Measurements from ENCODE around the gene COPA. TPM values are rescaled to one million over a fixed set of nuclear protein-coding genes. Genes with fewer than 3 reads are reported as not detected.

The COPA gene
- total RNA-seq, 2 experiments from 2014 or later: 119 to 137 TPM

GRCh38 chr1:160330119-160330518, 12.9 kb downstream of the COPA start:
- H3K9me3 Mint-ChIP-seq: no peaks in the 10 kb centered on the region
- H3K27me3 Mint-ChIP-seq: no peaks in the 10 kb centered on the region
- H3K27ac Mint-ChIP-seq: no peak overlapping the region
- H3K36me3 Mint-ChIP-seq: peaks cover 20% of the 10 kb centered on the region
- no peak for ATAC-seq (ENCODE audit: low read depth)
- no peak for DNase-seq
- POLR2A ChIA-PET: no interaction called here
- no peaks in the 10 kb centered on the region for H3K4me1 Mint-ChIP-seq
- no peak overlapping the region for H3K4me3 Mint-ChIP-seq

GRCh38 chr1:160328184-160328583, 14.9 kb downstream of the COPA start:
- Mint-ChIP-seq H3K4me3 (no peak overlapping the region), H3K27me3 (no peaks in the 10 kb centered on the region), H3K4me1 (no peaks in the 10 kb centered on the region), H3K36me3 (peaks cover 24% of the 10 kb centered on the region), H3K27ac (no peak overlapping the region), H3K9me3 (no peaks in the 10 kb centered on the region)
- POLR2A ChIA-PET: interaction anchor here (1.2 kb wide), 1 partner anchor 8 kb away, joined by 3 read pairs; no protein-coding TSS in a partner anchor
- DNase-seq (no peak), ATAC-seq (ENCODE audit: low read depth) (no peak)

- Mint-ChIP-seq H3K27me3 (no peaks in the 10 kb centered on the region), H3K36me3 (peaks cover 30% of the 10 kb centered on the region), H3K27ac (no peak overlapping the region), H3K4me1 (no peaks in the 10 kb centered on the region), H3K9me3 (no peaks in the 10 kb centered on the region), H3K4me3 (no peak overlapping the region)
- POLR2A ChIA-PET: no interaction called here
- no peak for DNase-seq
- ATAC-seq (ENCODE audit: low read depth): no peak
Measured at GRCh38 chr1:160326418-160326817, 16.6 kb downstream of the COPA start.

GRCh38 chr1:160325252-160325651, 17.8 kb downstream of the COPA start:
- Mint-ChIP-seq H3K27me3 (no peaks in the 10 kb centered on the region), H3K27ac (no peak overlapping the region), H3K4me1 (no peaks in the 10 kb centered on the region), H3K4me3 (no peak overlapping the region), H3K9me3 (no peaks in the 10 kb centered on the region), H3K36me3 (peaks cover 35% of the 10 kb centered on the region)
- no peak for ATAC-seq (ENCODE audit: low read depth)
- POLR2A ChIA-PET: no interaction called here
- no peak for DNase-seq

GRCh38 chr1:160322831-160323230, 20.2 kb downstream of the COPA start:
- no peak overlapping the region for H3K4me3 Mint-ChIP-seq
- no peaks in the 10 kb centered on the region for H3K27me3 Mint-ChIP-seq
- POLR2A ChIA-PET: no interaction called here
- DNase-seq (no peak), ATAC-seq (ENCODE audit: low read depth) (no peak)
- no peaks in the 10 kb centered on the region for H3K9me3 Mint-ChIP-seq
- H3K4me1 Mint-ChIP-seq: no peaks in the 10 kb centered on the region
- peaks cover 49% of the 10 kb centered on the region for H3K36me3 Mint-ChIP-seq
- H3K27ac Mint-ChIP-seq: no peak overlapping the region

GRCh38 chr1:160315359-160315758, 27.7 kb downstream of the COPA start:
- ATAC-seq (ENCODE audit: low read depth) (no peak), DNase-seq (no peak)
- Mint-ChIP-seq H3K9me3 (peaks cover 7% of the 10 kb centered on the region), H3K4me1 (peaks cover 8% of the 10 kb centered on the region), H3K4me3 (no peak overlapping the region), H3K27me3 (no peaks in the 10 kb centered on the region), H3K27ac (no peak overlapping the region), H3K36me3 (peaks cover 65% of the 10 kb centered on the region)
- POLR2A ChIA-PET: no interaction called here

GRCh38 chr1:160309571-160309970, 33.5 kb downstream of the COPA start:
- H3K36me3 Mint-ChIP-seq: peaks cover 30% of the 10 kb centered on the region
- no peaks in the 10 kb centered on the region for H3K27me3 Mint-ChIP-seq
- no peaks in the 10 kb centered on the region for H3K9me3 Mint-ChIP-seq
- POLR2A ChIA-PET: no interaction called here
- no peak for ATAC-seq (ENCODE audit: low read depth)
- no peak overlapping the region for H3K4me3 Mint-ChIP-seq
- no peak overlapping the region for H3K27ac Mint-ChIP-seq
- DNase-seq: no peak
- no peaks in the 10 kb centered on the region for H3K4me1 Mint-ChIP-seq

GRCh38 chr1:160309185-160309557, 33.9 kb downstream of the COPA start:
- H3K9me3 Mint-ChIP-seq: no peaks in the 10 kb centered on the region
- no peaks in the 10 kb centered on the region for H3K27me3 Mint-ChIP-seq
- H3K4me1 Mint-ChIP-seq: no peaks in the 10 kb centered on the region
- H3K36me3 Mint-ChIP-seq: peaks cover 28% of the 10 kb centered on the region
- POLR2A ChIA-PET: no interaction called here
- ATAC-seq (ENCODE audit: low read depth) (no peak), DNase-seq (no peak)
- H3K4me3 Mint-ChIP-seq: no peak overlapping the region
- H3K27ac Mint-ChIP-seq: no peak overlapping the region

GRCh38 chr1:160308451-160309184, 34.4 kb downstream of the COPA start:
- Mint-ChIP-seq H3K9me3 (no peaks in the 10 kb centered on the region), H3K27ac (no peak overlapping the region), H3K4me1 (no peaks in the 10 kb centered on the region), H3K36me3 (peaks cover 27% of the 10 kb centered on the region), H3K27me3 (no peaks in the 10 kb centered on the region), H3K4me3 (no peak overlapping the region)
- no peak for DNase-seq
- ATAC-seq (ENCODE audit: low read depth): no peak
- POLR2A ChIA-PET: no interaction called here

- H3K27me3 Mint-ChIP-seq: no peaks in the 10 kb centered on the region
- peaks cover 26% of the 10 kb centered on the region for H3K36me3 Mint-ChIP-seq
- no peaks in the 10 kb centered on the region for H3K9me3 Mint-ChIP-seq
- H3K4me3 Mint-ChIP-seq: no peak overlapping the region
- ATAC-seq (ENCODE audit: low read depth) (no peak), DNase-seq (no peak)
- POLR2A ChIA-PET: no interaction called here
- no peak overlapping the region for H3K27ac Mint-ChIP-seq
- H3K4me1 Mint-ChIP-seq: no peaks in the 10 kb centered on the region
Measured at GRCh38 chr1:160307118-160307791, 35.8 kb downstream of the COPA start.

- Mint-ChIP-seq H3K9me3 (no peaks in the 10 kb centered on the region), H3K36me3 (peaks cover 22% of the 10 kb centered on the region), H3K27ac (no peak overlapping the region), H3K27me3 (no peaks in the 10 kb centered on the region), H3K4me1 (no peaks in the 10 kb centered on the region), H3K4me3 (no peak overlapping the region)
- POLR2A ChIA-PET: no interaction called here
- no peak for DNase-seq
- no peak for ATAC-seq (ENCODE audit: low read depth)
Measured at GRCh38 chr1:160300173-160300572, 42.9 kb downstream of the COPA start.

GRCh38 chr1:160296036-160296435, 47.0 kb downstream of the COPA start:
- Mint-ChIP-seq H3K27me3 (no peaks in the 10 kb centered on the region), H3K36me3 (peaks cover 26% of the 10 kb centered on the region), H3K9me3 (no peaks in the 10 kb centered on the region), H3K4me1 (peaks cover 3% of the 10 kb centered on the region), H3K4me3 (no peak overlapping the region), H3K27ac (no peak overlapping the region)
- POLR2A ChIA-PET: no interaction called here
- ATAC-seq (ENCODE audit: low read depth): no peak
- no peak for DNase-seq

GRCh38 chr1:160293020-160293968, 49.8 kb downstream of the COPA start:
- no peak overlapping the region for H3K27ac Mint-ChIP-seq
- ATAC-seq (ENCODE audit: low read depth): no peak

More at GRCh38 chr1:160293020-160293968, 49.8 kb downstream of the COPA start:
- Mint-ChIP-seq H3K27me3 (no peaks in the 10 kb centered on the region), H3K9me3 (no peaks in the 10 kb centered on the region), H3K36me3 (peaks cover 24% of the 10 kb centered on the region), H3K4me3 (no peak overlapping the region), H3K4me1 (peaks cover 3% of the 10 kb centered on the region)
- POLR2A ChIA-PET: no interaction called here
- DNase-seq: no peak

All from activated naive CD8-positive, alpha-beta T cell treated with anti-CD3 and anti-CD28 coated beads, Interleukin-2, amount 10 ng/mL, durations not matched to agents 7 days and 5 days (primary cell).